GM21723 (cell line): ENCODE data around the gene CDKL1.
A peak's percentile ranks its signal among the peaks of the same experiment; 100 is the strongest.
"Not testable (repeated sequence)": the region's sequence is repeated elsewhere in the genome, so short reads cannot be mapped to it uniquely, and the experiment has no call there.

Experiments
- ATAC-seq: cut with Tn5 transposase; IDR thresholded peaks from one replicate; pipeline ENCODE4 v1.9.1; 2021; ENCODE audit warnings: mild to moderate bottlenecking, moderate library complexity; ENCODE audit not compliant: unreplicated experiment

CDKL1 gene

GRCh38 chr14:50359631-50360030, 37.0 kb downstream of the CDKL1 start:
- ATAC-seq, result no peak

- ATAC-seq, result no peak
Measured at GRCh38 chr14:50357753-50358395, 38.8 kb downstream of the CDKL1 start.

- no peak for ATAC-seq
Measured at GRCh38 chr14:50357124-50357523, 39.6 kb downstream of the CDKL1 start.

GRCh38 chr14:50356283-50356682, 40.4 kb downstream of the CDKL1 start:
- ATAC-seq, result not testable (repeated sequence)

GRCh38 chr14:50355692-50356091, 41.0 kb downstream of the CDKL1 start:
- no peak for ATAC-seq

GRCh38 chr14:50354527-50354926, 42.2 kb downstream of the CDKL1 start:
- ATAC-seq, result no peak

GRCh38 chr14:50353126-50353525, 43.6 kb downstream of the CDKL1 start:
- ATAC-seq, result no peak

- no peak for ATAC-seq
Measured at GRCh38 chr14:50352584-50352983, 44.1 kb downstream of the CDKL1 start.

GRCh38 chr14:50350975-50351374, 45.7 kb downstream of the CDKL1 start:
- no peak for ATAC-seq

- ATAC-seq, result no peak
Measured at GRCh38 chr14:50348933-50349332, 47.7 kb downstream of the CDKL1 start.

GRCh38 chr14:50347521-50347920, 49.2 kb downstream of the CDKL1 start:
- ATAC-seq, result no peak

- ATAC-seq, result no peak
Measured at GRCh38 chr14:50345846-50346422, 50.7 kb downstream of the CDKL1 start.

- no peak for ATAC-seq
Measured at GRCh38 chr14:50344876-50345563, 51.7 kb downstream of the CDKL1 start.

GRCh38 chr14:50344116-50344775, 52.4 kb downstream of the CDKL1 start:
- ATAC-seq, result peak; percentile 79

- peak; percentile 10 for ATAC-seq
Measured at GRCh38 chr14:50343434-50343833, 53.2 kb downstream of the CDKL1 start.

GRCh38 chr14:50342221-50343078, 54.2 kb downstream of the CDKL1 start:
- peak; percentile 54 for ATAC-seq

- ATAC-seq, result no peak
Measured at GRCh38 chr14:50340963-50341362, 55.7 kb downstream of the CDKL1 start.

- no peak for ATAC-seq
Measured at GRCh38 chr14:50340045-50340444, 56.6 kb downstream of the CDKL1 start.

- ATAC-seq, result no peak
Measured at GRCh38 chr14:50339178-50339804, 57.4 kb downstream of the CDKL1 start.

GRCh38 chr14:50338587-50338986, 58.1 kb downstream of the CDKL1 start:
- no peak for ATAC-seq
